ENCODE data around the gene SCNN1A. TPM values are rescaled to one million over a fixed set of nuclear protein-coding genes. Genes with fewer than 3 reads are reported as not detected.

SCNN1A gene
- total RNA-seq, 1 experiment from 2014 or later, result 111 TPM

GRCh38 chr12:6420364-6420763, 45.0 kb upstream of the SCNN1A start:
- Mint-ChIP-seq H3K27me3 (ENCODE audit: low read depth) (peaks cover 6% of the 10 kb centered on the region), H3K36me3 (ENCODE audit: insufficient read depth in 1 of 3, low read depth in 3 of 3) (no peaks in the 10 kb centered on the region), H3K4me1 (peaks cover 5% of the 10 kb centered on the region in 2 experiments), H3K4me3 (no peak overlapping the region), H3K9me3 (no peaks in the 10 kb centered on the region; a peak in 1 of 5 replicates), H3K27ac (no peak overlapping the region)
- H4K8ac ChIP-seq (replicated peaks; ENCODE audit: insufficient read length, low read depth, low read length), result no peak overlapping the region
- no peak overlapping the region for H3T11ph ChIP-seq (ENCODE audit: low read length)
- H3K27ac ChIP-seq (ENCODE audit: insufficient read length, low read depth, low read length), result no peak overlapping the region
- no peak overlapping the region for H3K56ac ChIP-seq (ENCODE audit: insufficient read length, low read depth, low read length)
- H3K9me3 ChIP-seq (ENCODE audit: control insufficient read depth, low read depth, low read length), result no peaks in the 10 kb centered on the region
- H4K91ac ChIP-seq (ENCODE audit: insufficient read length, low read depth, low read length), result no peak overlapping the region
- no peaks in the 10 kb centered on the region for H3K79me2 ChIP-seq (ENCODE audit: insufficient read depth, low read length)
- no peak overlapping the region for H3K4me2 ChIP-seq (ENCODE audit: insufficient read depth, insufficient read length, low read length)
- H4K20me1 ChIP-seq (ENCODE audit: control insufficient read depth, insufficient read depth, insufficient read length), result no peaks in the 10 kb centered on the region
- H3K23ac ChIP-seq (ENCODE audit: insufficient read length, low read depth, low read length), result no peak overlapping the region
- no peak overlapping the region for H3K14ac ChIP-seq (ENCODE audit: insufficient read depth, low read length)
- H3K4ac ChIP-seq (ENCODE audit: low read depth, low read length), result no peak overlapping the region
- no peak overlapping the region for H2AFZ ChIP-seq (ENCODE audit: low read length)
- H3K79me1 ChIP-seq (ENCODE audit: insufficient read depth, low read depth, low read length, poor library complexity, severe bottlenecking), result no peaks in the 10 kb centered on the region
- H2BK5ac ChIP-seq (ENCODE audit: insufficient read length, low read length), result no peak overlapping the region
- H2BK20ac ChIP-seq (ENCODE audit: low read depth, low read length, poor library complexity, severe bottlenecking), result no peak overlapping the region
- no peak overlapping the region for H4K5ac ChIP-seq (ENCODE audit: insufficient read length, low read depth, low read length)
- H2BK12ac ChIP-seq (ENCODE audit: insufficient read length, low read depth, low read length), result no peak overlapping the region
- no peak for DNase-seq
- H3K9ac ChIP-seq (ENCODE audit: extremely low read depth, insufficient read length, low read length), result no peak overlapping the region
- H2AK5ac ChIP-seq (ENCODE audit: insufficient read length, low read length), result no peak overlapping the region
- H3K4me1 ChIP-seq (ENCODE audit: insufficient read depth, low read length), result no peaks in the 10 kb centered on the region
- H3K27me3 ChIP-seq (ENCODE audit: insufficient read depth, low read length), result no peaks in the 10 kb centered on the region
- no peak overlapping the region for H2BK120ac ChIP-seq (ENCODE audit: low read depth, low read length, poor library complexity, severe bottlenecking)
- no CpG with 5 or more reads among the region's 4 CpGs for WGBS (ENCODE audit: extremely low coverage, insufficient read length, low lambda C conversion rate)
- H3K18ac ChIP-seq (ENCODE audit: insufficient read length, low read depth, low read length), result no peak overlapping the region
- no peak for TF ChIP-seq CTCF (conservative IDR thresholded peaks at IDR 0.05)
- no peaks in the 10 kb centered on the region for H3K23me2 ChIP-seq (ENCODE audit: insufficient read length, low read depth, low read length, poor library complexity, severe bottlenecking)
- H2BK15ac ChIP-seq (ENCODE audit: low read depth, low read length), result no peak overlapping the region

Data from H9 (cell line).